Mucosa of descending colon (tissue), 3 donors: Measurements from ENCODE around the gene MOB3B. TPM values are rescaled to one million over a fixed set of nuclear protein-coding genes. Genes with fewer than 3 reads are reported as not detected.
"Not testable (repeated sequence)": the region's sequence is repeated elsewhere in the genome, so short reads cannot be mapped to it uniquely, and the experiment has no call there.

Source experiments
- ATAC-seq: fragments of 200-7000 bp; cut with Tn5 transposase; one replicate; pipeline ENCODE4 v1.9.1; 2020; ENCODE audit warnings: mild to moderate bottlenecking, moderate library complexity
- DNase-seq, 3 donors: peaks; one replicate each; pipeline ENCODE4 v3.0.0-alpha.2; 2020
- H3K36me3 ChIP-seq: fragments of 200-600 bp; one replicate; pipeline ENCODE4 v1.8.0; 2021; ENCODE audit warnings: low read depth, mild to moderate bottlenecking
- H3K4me1 ChIP-seq: fragments of 200-600 bp; one replicate; pipeline ENCODE4 v1.8.0; 2021; ENCODE audit warnings: low read depth, mild to moderate bottlenecking
- H3K4me3 ChIP-seq: fragments of 200-600 bp; one replicate; pipeline ENCODE4 v1.8.0; 2021; ENCODE audit warnings: mild to moderate bottlenecking
- H3K9me3 ChIP-seq: fragments of 200-600 bp; one replicate; pipeline ENCODE4 v1.8.0; 2021; ENCODE audit warnings: mild to moderate bottlenecking
- intact Hi-C, 2 donors: fragments of 100-400 bp; cut with DNase I in 1 of 2; cut with micrococcal nuclease in 1 of 2; formaldehyde crosslinking; loops; one replicate each; pipeline versions ENCODE4 v1.11.0 to v1.11.1; 2022; cut with DNase I, micrococcal nuclease
- total RNA-seq, 3 donors: library from RNA; stranded (reverse); fragmentation: NEBNext Ultra II Directional in 2 of 3; extraction: Animal tissue kit (Norgen Biotek cat#: 25700) in 2 of 3; gene quantifications; one replicate each; pipeline versions ENCODE4 v1.2.1 to v1.2.4, GENCODE V29; 2021 to 2023
- TF ChIP-seq, protein P1 (sequence below): fragments of 200-600 bp; IDR thresholded peaks from one replicate; pipeline ENCODE4 v1.8.0; 2022; ENCODE audit warnings: antibody characterized with exemption, mild to moderate bottlenecking
- donor health status: DM: no; HTN: no; CAD: no; lungs with moderate emphysema.
- donor health status: DM: no; HTN: no; CAD: no.
- donor health status: DM: no; HTN: yes; CAD: no.

MOB3B gene
- total RNA-seq, 3 donors from 2014 or later: 34.6 to 57.5 (median 41.7) TPM

DNA sequence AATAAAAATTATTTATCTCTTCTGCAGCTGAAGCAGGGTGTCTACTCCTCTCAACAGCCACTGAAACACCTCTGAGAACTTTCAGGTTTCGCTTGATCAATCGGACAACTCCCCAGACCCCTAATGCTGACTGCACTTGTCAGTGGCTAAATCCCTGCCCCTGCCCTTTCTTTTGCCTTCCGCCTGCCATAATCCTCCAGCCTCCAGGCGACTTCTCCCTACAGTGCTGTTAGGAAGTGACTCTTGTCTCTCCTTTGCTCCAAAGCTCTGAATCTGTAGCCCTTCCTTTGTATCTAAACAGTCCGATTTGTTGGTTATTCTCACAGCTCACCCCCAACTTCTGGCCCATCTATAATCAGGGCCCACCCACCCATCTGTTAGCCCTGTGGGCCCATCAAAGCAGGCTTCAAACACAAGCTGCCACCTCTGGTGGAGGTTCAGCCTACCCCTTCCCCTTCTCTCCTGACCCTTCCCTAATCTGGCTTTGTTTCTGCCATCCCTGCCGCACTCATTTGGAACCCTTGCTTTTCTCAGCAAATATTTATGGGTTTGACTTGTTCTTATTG lies 59.2 kb downstream of the MOB3B start:
- TF ChIP-seq, protein P1, sequence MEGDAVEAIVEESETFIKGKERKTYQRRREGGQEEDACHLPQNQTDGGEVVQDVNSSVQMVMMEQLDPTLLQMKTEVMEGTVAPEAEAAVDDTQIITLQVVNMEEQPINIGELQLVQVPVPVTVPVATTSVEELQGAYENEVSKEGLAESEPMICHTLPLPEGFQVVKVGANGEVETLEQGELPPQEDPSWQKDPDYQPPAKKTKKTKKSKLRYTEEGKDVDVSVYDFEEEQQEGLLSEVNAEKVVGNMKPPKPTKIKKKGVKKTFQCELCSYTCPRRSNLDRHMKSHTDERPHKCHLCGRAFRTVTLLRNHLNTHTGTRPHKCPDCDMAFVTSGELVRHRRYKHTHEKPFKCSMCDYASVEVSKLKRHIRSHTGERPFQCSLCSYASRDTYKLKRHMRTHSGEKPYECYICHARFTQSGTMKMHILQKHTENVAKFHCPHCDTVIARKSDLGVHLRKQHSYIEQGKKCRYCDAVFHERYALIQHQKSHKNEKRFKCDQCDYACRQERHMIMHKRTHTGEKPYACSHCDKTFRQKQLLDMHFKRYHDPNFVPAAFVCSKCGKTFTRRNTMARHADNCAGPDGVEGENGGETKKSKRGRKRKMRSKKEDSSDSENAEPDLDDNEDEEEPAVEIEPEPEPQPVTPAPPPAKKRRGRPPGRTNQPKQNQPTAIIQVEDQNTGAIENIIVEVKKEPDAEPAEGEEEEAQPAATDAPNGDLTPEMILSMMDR: no peak
- Histone ChIP-seq H3K4me1 (peaks cover 7% of the 10 kb centered on the region), H3K4me3 (no peak overlapping the region), H3K9me3 (no peaks in the 10 kb centered on the region), H3K36me3 (no peaks in the 10 kb centered on the region)
- no peak for DNase-seq
- no peak for ATAC-seq
- intact Hi-C loops: no loop called here

- Histone ChIP-seq H3K36me3 (no peaks in the 10 kb centered on the region), H3K4me1 (peaks cover 14% of the 10 kb centered on the region), H3K9me3 (no peaks in the 10 kb centered on the region), H3K4me3 (no peak overlapping the region)
- intact Hi-C loops: no loop called here
- TF ChIP-seq, protein P1: no peak
- DNase-seq (no peak), ATAC-seq (no peak)
These were observed 60.1 kb downstream of the MOB3B start for GRCh38 chr9:27469550-27469949.

GRCh38 chr9:27468462-27469110 lies 61.0 kb downstream of the MOB3B start:
- no peak overlapping the region for H3K4me3 ChIP-seq
- DNase-seq: no peak
- ATAC-seq: peak; percentile 34
- H3K36me3 ChIP-seq: no peaks in the 10 kb centered on the region
- TF ChIP-seq, protein P1: no peak
- H3K4me1 ChIP-seq: peaks cover 15% of the 10 kb centered on the region
- H3K9me3 ChIP-seq: no peaks in the 10 kb centered on the region
- intact Hi-C loops: no loop called here

DNA sequence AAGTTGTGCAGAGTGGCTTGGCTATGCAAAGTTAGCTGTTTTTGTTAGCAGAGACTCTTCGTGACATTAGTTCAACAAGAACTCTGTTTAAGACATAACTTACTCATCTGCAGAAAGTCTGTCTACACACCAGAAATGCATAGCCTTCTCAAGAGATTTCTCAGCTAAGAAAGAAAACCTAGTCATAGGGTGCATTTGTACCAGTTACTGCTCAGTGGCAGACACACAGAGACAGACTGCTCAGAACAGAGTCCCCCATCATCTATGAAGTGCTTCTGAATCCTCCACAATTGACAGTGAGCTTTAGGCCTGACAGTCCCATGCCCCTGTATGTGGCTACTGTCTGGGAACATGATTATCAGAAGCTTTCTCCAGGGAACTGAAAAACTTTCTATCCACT lies 61.6 kb downstream of the MOB3B start:
- Histone ChIP-seq H3K9me3 (no peaks in the 10 kb centered on the region), H3K4me3 (no peak overlapping the region), H3K4me1 (peaks cover 17% of the 10 kb centered on the region), H3K36me3 (no peaks in the 10 kb centered on the region)
- intact Hi-C loops: no loop called here
- DNase-seq: no peak
- ATAC-seq: no peak
- TF ChIP-seq, protein P1: no peak

DNA sequence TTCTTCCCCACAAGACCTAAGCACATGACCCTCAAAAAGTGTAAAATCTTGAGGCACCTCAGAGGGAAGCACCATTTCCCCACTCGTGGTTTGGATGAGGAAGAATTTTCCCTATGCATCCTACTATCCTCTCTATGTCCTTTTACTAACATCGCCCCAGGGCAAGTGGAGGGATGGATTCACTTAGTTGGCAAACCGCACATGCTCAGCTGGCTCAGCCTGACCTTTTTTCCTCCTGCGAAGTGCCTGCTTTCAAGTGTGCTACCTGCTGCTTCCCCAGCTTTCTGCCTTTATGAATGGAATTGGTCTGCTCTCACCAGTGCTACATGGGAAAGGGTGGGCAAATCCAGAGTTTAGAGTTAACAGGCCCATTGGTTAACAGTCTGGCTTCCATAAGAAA lies 62.1 kb downstream of the MOB3B start:
- H3K36me3 ChIP-seq: no peaks in the 10 kb centered on the region
- no peak overlapping the region for H3K4me3 ChIP-seq
- intact Hi-C loops: no loop called here
- ATAC-seq: no peak
- H3K4me1 ChIP-seq: peaks cover 21% of the 10 kb centered on the region
- TF ChIP-seq, protein P1: no peak
- H3K9me3 ChIP-seq: no peaks in the 10 kb centered on the region
- DNase-seq: no peak

DNA sequence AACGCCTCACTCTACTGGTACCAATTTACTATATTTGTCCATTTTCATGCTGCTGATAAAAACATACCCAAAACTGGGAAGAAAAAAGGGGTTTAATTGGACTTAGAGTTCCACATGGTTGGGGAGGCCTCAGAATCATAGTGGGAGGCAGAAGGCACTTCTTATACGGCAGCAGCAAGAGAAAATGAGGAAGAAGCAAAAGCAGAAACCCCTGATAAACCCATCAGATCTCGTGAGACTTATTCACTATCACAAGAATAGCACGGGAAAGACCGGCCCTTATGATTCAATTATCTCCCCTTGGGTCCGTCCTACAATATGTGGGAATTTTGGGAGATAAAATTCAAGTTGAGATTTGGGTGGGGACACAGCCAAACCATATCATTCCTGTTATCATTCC lies 63.1 kb downstream of the MOB3B start:
- H3K36me3 ChIP-seq, ATAC-seq, DNase-seq, H3K4me3 ChIP-seq, intact Hi-C loops, H3K9me3 ChIP-seq: not testable (repeated sequence)
- H3K4me1 ChIP-seq: peaks cover 21% of the 10 kb centered on the region

DNA sequence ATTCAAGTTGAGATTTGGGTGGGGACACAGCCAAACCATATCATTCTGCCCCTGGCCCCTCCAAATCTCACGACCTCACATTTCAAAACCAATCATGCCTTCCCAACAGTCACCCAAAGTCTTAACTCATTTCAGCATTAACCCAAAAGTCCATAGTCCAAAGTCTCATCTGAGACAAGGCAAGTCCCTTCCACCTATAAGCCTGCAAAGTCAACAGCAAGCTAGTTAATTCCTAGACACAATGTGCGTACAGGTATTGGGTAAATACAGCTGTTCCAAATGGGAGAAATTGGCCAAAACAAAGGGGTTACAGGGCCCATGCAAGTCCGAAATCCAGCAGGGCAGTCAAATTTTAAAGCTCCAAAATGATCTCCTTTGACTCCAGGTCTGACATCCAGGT lies 64.7 kb downstream of the MOB3B start:
- ATAC-seq, H3K9me3 ChIP-seq, H3K36me3 ChIP-seq, H3K4me3 ChIP-seq, DNase-seq, intact Hi-C loops: not testable (repeated sequence)
- peaks cover 25% of the 10 kb centered on the region for H3K4me1 ChIP-seq
